ENCODE data around the gene SFXN3. TPM values are rescaled to one million over a fixed set of nuclear protein-coding genes. Genes with fewer than 3 reads are reported as not detected.

SFXN3 gene
- polyA plus RNA-seq, 1 donor from 2014 or later, result 7.4 TPM

- Mint-ChIP-seq H3K27me3 (peaks cover 30% of the 10 kb centered on the region), H3K9me3 (no peaks in the 10 kb centered on the region), H3K36me3 (no peaks in the 10 kb centered on the region), H3K4me1 (peaks cover 16 to 17% (median 16%) of the 10 kb centered on the region in 3 donors), H3K4me3 (no peak overlapping the region), H3K27ac (no peak overlapping the region)
These were observed 15.6 kb downstream of the SFXN3 start for GRCh38 chr10:101046332-101047238.

- peaks cover 30% of the 10 kb centered on the region for H3K27me3 Mint-ChIP-seq
- H3K4me1 Mint-ChIP-seq, result peaks cover 12 to 16% (median 15%) of the 10 kb centered on the region in 3 donors
- H3K36me3 Mint-ChIP-seq, result no peaks in the 10 kb centered on the region
- H3K27ac Mint-ChIP-seq, result no peak overlapping the region
- H3K4me3 Mint-ChIP-seq, result no peak overlapping the region
- H3K9me3 Mint-ChIP-seq, result no peaks in the 10 kb centered on the region
These were observed 16.2 kb downstream of the SFXN3 start for GRCh38 chr10:101047268-101047667.

- Mint-ChIP-seq H3K4me1 (peaks cover 5 to 8% (median 5%) of the 10 kb centered on the region in 3 donors), H3K4me3 (no peak overlapping the region), H3K27me3 (peaks cover 30% of the 10 kb centered on the region)
These were observed 17.2 kb downstream of the SFXN3 start for GRCh38 chr10:101047961-101048892.

GRCh38 chr10:101050208-101051069 lies 19.4 kb downstream of the SFXN3 start:
- peaks cover 30% of the 10 kb centered on the region for H3K27me3 Mint-ChIP-seq
- peaks cover 0 to 6% (median 3%) of the 10 kb centered on the region in 3 donors for H3K4me1 Mint-ChIP-seq
- H3K36me3 Mint-ChIP-seq, result no peaks in the 10 kb centered on the region
- no peaks in the 10 kb centered on the region for H3K9me3 Mint-ChIP-seq
- H3K27ac Mint-ChIP-seq, result no peak overlapping the region
- peak overlapping the region in 2 of 4 donors; percentile 29 to 63 for H3K4me3 Mint-ChIP-seq

More at GRCh38 chr10:101047961-101048892, 17.2 kb downstream of the SFXN3 start:
- Mint-ChIP-seq H3K9me3 (no peaks in the 10 kb centered on the region), H3K27ac (no peak overlapping the region), H3K36me3 (no peaks in the 10 kb centered on the region)

- Mint-ChIP-seq H3K27ac (no peak overlapping the region), H3K27me3 (peaks cover 26% of the 10 kb centered on the region), H3K9me3 (no peaks in the 10 kb centered on the region), H3K4me3 (no peak overlapping the region), H3K36me3 (no peaks in the 10 kb centered on the region), H3K4me1 (peaks cover 0 to 6% (median 3%) of the 10 kb centered on the region in 3 donors)
These were observed 21.3 kb downstream of the SFXN3 start for GRCh38 chr10:101052285-101052684.

GRCh38 chr10:101053516-101053915 lies 22.5 kb downstream of the SFXN3 start:
- Mint-ChIP-seq H3K36me3 (no peaks in the 10 kb centered on the region), H3K4me3 (no peak overlapping the region), H3K27ac (no peak overlapping the region), H3K9me3 (no peaks in the 10 kb centered on the region), H3K27me3 (peaks cover 19% of the 10 kb centered on the region), H3K4me1 (peaks cover 0 to 6% (median 3%) of the 10 kb centered on the region in 3 donors)

- Mint-ChIP-seq H3K9me3 (no peaks in the 10 kb centered on the region), H3K27me3 (peaks cover 11% of the 10 kb centered on the region), H3K27ac (no peak overlapping the region)
These were observed 23.3 kb downstream of the SFXN3 start for GRCh38 chr10:101054351-101054750.

GRCh38 chr10:101054876-101055275 lies 23.8 kb downstream of the SFXN3 start:
- Mint-ChIP-seq H3K4me3 (no peak overlapping the region), H3K9me3 (no peaks in the 10 kb centered on the region)

More at GRCh38 chr10:101054351-101054750, 23.3 kb downstream of the SFXN3 start:
- no peak overlapping the region for H3K4me3 Mint-ChIP-seq
- no peaks in the 10 kb centered on the region for H3K36me3 Mint-ChIP-seq
- peaks cover 0 to 6% (median 3%) of the 10 kb centered on the region in 3 donors for H3K4me1 Mint-ChIP-seq

GRCh38 chr10:101055411-101055810 lies 24.4 kb downstream of the SFXN3 start:
- H3K36me3 Mint-ChIP-seq, result no peaks in the 10 kb centered on the region
- H3K27ac Mint-ChIP-seq, result no peak overlapping the region
- peaks cover 3% of the 10 kb centered on the region for H3K27me3 Mint-ChIP-seq
- no peak overlapping the region for H3K4me3 Mint-ChIP-seq
- H3K9me3 Mint-ChIP-seq, result no peaks in the 10 kb centered on the region
- peaks cover 5 to 12% (median 8%) of the 10 kb centered on the region in 3 donors for H3K4me1 Mint-ChIP-seq

More at GRCh38 chr10:101054876-101055275, 23.8 kb downstream of the SFXN3 start:
- Mint-ChIP-seq H3K4me1 (peaks cover 2 to 11% (median 5%) of the 10 kb centered on the region in 3 donors), H3K27me3 (peaks cover 6% of the 10 kb centered on the region), H3K36me3 (no peaks in the 10 kb centered on the region), H3K27ac (no peak overlapping the region)

- Mint-ChIP-seq H3K4me3 (no peak overlapping the region), H3K36me3 (no peaks in the 10 kb centered on the region), H3K27ac (no peak overlapping the region), H3K27me3 (no peaks in the 10 kb centered on the region), H3K9me3 (no peaks in the 10 kb centered on the region), H3K4me1 (peaks cover 5 to 11% (median 7%) of the 10 kb centered on the region in 3 donors)
These were observed 25.5 kb downstream of the SFXN3 start for GRCh38 chr10:101056365-101057151.

GRCh38 chr10:101060036-101060950 lies 29.3 kb downstream of the SFXN3 start:
- Mint-ChIP-seq H3K4me1 (peaks cover 15 to 25% (median 17%) of the 10 kb centered on the region in 3 donors), H3K36me3 (no peaks in the 10 kb centered on the region), H3K9me3 (no peaks in the 10 kb centered on the region), H3K4me3 (peak overlapping the region; percentile 94 to 99 (median 98)), H3K27ac (peak overlapping the region; percentile 92 to 97 (median 96)), H3K27me3 (peaks cover 11% of the 10 kb centered on the region)

GRCh38 chr10:101060951-101061623 lies 30.1 kb downstream of the SFXN3 start:
- Mint-ChIP-seq H3K4me3 (peak overlapping the region; percentile 96 to 99 (median 98)), H3K9me3 (no peaks in the 10 kb centered on the region), H3K27ac (peak overlapping the region; percentile 92 to 97 (median 96)), H3K4me1 (peaks cover 15 to 25% (median 22%) of the 10 kb centered on the region in 3 donors), H3K27me3 (peaks cover 13% of the 10 kb centered on the region), H3K36me3 (no peaks in the 10 kb centered on the region)

Data from IgD-negative memory B cell (primary cell).